ENCODE data around the gene MN1. TPM values are rescaled to one million over a fixed set of nuclear protein-coding genes. Genes with fewer than 3 reads are reported as not detected.

MN1 gene
- total and polyA plus RNA-seq, 2 experiments from 2014 or later = 1.0 to 6.8 TPM

DNA sequence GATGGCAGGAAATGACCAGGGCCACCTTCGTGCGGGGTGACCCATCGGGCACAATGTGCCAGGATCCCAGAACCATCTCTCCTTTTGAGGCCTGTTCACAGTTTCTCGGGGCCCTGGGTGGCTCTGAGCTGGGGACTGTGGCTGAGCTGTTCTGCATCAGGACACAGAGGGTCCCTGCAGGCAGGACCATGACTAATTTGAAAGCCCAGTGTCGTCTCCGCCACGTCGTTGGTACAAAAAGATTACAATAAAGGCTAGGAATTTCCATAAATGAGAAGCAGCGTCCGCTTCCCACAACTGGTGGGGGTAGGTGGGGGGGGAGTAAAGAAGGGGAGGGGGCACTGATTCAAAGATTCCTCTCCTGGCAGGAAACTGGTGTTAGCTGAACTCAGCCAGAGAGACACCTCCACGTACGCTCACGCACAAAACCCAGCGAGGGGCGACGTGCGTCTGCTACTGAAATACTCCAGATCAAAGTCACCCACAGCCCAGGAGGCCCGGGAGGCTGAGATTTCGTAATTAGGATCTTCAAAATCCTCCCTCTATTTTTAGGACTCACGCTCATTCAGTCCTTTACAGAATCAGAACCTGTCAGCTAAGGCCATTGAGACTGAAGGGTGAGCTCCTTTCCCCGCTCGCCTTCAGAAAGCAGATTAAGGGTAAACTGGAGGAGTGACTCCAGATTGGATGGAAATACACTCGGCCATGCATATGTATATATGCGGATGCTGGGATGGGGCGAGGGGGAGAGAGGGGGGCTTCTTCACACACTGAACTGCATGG is 11.0 kb downstream of the MN1 start (continued):
- TF ChIP-seq, protein P1, sequence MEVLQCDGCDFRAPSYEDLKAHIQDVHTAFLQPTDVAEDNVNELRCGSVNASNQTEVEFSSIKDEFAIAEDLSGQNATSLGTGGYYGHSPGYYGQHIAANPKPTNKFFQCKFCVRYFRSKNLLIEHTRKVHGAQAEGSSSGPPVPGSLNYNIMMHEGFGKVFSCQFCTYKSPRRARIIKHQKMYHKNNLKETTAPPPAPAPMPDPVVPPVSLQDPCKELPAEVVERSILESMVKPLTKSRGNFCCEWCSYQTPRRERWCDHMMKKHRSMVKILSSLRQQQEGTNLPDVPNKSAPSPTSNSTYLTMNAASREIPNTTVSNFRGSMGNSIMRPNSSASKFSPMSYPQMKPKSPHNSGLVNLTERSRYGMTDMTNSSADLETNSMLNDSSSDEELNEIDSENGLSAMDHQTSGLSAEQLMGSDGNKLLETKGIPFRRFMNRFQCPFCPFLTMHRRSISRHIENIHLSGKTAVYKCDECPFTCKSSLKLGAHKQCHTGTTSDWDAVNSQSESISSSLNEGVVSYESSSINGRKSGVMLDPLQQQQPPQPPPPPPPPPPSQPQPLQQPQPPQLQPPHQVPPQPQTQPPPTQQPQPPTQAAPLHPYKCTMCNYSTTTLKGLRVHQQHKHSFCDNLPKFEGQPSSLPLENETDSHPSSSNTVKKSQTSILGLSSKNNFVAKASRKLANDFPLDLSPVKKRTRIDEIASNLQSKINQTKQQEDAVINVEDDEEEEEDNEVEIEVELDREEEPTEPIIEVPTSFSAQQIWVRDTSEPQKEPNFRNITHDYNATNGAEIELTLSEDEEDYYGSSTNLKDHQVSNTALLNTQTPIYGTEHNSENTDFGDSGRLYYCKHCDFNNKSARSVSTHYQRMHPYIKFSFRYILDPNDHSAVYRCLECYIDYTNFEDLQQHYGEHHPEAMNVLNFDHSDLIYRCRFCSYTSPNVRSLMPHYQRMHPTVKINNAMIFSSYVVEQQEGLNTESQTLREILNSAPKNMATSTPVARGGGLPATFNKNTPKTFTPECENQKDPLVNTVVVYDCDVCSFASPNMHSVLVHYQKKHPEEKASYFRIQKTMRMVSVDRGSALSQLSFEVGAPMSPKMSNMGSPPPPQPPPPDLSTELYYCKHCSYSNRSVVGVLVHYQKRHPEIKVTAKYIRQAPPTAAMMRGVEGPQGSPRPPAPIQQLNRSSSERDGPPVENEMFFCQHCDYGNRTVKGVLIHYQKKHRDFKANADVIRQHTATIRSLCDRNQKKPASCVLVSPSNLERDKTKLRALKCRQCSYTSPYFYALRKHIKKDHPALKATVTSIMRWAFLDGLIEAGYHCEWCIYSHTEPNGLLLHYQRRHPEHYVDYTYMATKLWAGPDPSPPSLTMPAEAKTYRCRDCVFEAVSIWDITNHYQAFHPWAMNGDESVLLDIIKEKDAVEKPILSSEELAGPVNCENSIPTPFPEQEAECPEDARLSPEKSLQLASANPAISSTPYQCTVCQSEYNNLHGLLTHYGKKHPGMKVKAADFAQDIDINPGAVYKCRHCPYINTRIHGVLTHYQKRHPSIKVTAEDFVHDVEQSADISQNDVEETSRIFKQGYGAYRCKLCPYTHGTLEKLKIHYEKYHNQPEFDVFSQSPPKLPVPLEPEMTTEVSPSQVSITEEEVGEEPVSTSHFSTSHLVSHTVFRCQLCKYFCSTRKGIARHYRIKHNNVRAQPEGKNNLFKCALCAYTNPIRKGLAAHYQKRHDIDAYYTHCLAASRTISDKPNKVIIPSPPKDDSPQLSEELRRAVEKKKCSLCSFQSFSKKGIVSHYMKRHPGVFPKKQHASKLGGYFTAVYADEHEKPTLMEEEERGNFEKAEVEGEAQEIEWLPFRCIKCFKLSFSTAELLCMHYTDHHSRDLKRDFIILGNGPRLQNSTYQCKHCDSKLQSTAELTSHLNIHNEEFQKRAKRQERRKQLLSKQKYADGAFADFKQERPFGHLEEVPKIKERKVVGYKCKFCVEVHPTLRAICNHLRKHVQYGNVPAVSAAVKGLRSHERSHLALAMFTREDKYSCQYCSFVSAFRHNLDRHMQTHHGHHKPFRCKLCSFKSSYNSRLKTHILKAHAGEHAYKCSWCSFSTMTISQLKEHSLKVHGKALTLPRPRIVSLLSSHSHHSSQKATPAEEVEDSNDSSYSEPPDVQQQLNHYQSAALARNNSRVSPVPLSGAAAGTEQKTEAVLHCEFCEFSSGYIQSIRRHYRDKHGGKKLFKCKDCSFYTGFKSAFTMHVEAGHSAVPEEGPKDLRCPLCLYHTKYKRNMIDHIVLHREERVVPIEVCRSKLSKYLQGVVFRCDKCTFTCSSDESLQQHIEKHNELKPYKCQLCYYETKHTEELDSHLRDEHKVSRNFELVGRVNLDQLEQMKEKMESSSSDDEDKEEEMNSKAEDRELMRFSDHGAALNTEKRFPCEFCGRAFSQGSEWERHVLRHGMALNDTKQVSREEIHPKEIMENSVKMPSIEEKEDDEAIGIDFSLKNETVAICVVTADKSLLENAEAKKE (CRISPR knock-in tag; IDR thresholded peaks at IDR 0.05) = no peak
- TF ChIP-seq CREB1 (CRISPR knock-in tag; IDR thresholded peaks at IDR 0.05; ENCODE audit: low read depth) (no peak), POLR2AphosphoS5 (IDR thresholded peaks at IDR 0.05; ENCODE audit: low read depth) (no peak), JUNB (IDR thresholded peaks at IDR 0.05; ENCODE audit: unreplicated experiment) (no peak), ZNF114 (CRISPR knock-in tag; IDR thresholded peaks at IDR 0.05) (no peak)
- TF ChIP-seq, protein P2, sequence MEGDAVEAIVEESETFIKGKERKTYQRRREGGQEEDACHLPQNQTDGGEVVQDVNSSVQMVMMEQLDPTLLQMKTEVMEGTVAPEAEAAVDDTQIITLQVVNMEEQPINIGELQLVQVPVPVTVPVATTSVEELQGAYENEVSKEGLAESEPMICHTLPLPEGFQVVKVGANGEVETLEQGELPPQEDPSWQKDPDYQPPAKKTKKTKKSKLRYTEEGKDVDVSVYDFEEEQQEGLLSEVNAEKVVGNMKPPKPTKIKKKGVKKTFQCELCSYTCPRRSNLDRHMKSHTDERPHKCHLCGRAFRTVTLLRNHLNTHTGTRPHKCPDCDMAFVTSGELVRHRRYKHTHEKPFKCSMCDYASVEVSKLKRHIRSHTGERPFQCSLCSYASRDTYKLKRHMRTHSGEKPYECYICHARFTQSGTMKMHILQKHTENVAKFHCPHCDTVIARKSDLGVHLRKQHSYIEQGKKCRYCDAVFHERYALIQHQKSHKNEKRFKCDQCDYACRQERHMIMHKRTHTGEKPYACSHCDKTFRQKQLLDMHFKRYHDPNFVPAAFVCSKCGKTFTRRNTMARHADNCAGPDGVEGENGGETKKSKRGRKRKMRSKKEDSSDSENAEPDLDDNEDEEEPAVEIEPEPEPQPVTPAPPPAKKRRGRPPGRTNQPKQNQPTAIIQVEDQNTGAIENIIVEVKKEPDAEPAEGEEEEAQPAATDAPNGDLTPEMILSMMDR (conservative IDR thresholded peaks at IDR 0.05; ENCODE audit: low read depth in 2 of 2) = no peak
